K562 (cell line): ENCODE measurements around the gene TBX10. TPM values are rescaled to one million over a fixed set of nuclear protein-coding genes. Genes with fewer than 3 reads are reported as not detected.

Experiments
- DPF2 ChIP-seq: fragments of 450-650 bp; IDR thresholded peaks from 2 replicates; pipeline ENCODE4 v1.6.1; 2016
- ELF4 ChIP-seq: fragments of 450-650 bp; formaldehyde crosslinking; IDR thresholded peaks from 2 replicates; pipeline ENCODE4 v1.4.0; 2022; ENCODE audit warnings: missing genetic modification characterization
- GATA2 ChIP-seq: sonication (generic); formaldehyde crosslinking; IDR thresholded peaks from 2 replicates; pipeline ENCODE4 v1.4.0; 2020; ENCODE audit warnings: mild to moderate bottlenecking, missing genetic modification reagents
- GTF2F1 ChIP-seq: IDR thresholded peaks from 2 replicates; pipeline ENCODE4 v1.6.1; 2011; ENCODE audit warnings: low read depth, low read length, improper control_type of control experiment
- HDAC3 ChIP-seq: fragments of 450-650 bp; IDR thresholded peaks from 2 replicates; pipeline ENCODE4 v1.6.1; 2018; ENCODE audit warnings: borderline replicate concordance, mild to moderate bottlenecking, moderate library complexity; ENCODE audit not compliant: partially characterized antibody
- MCM7 ChIP-seq, 2 experiments: fragments of 450-650 bp; IDR thresholded peaks; 2 replicates each; pipeline ENCODE4 v1.6.1; 2016 to 2018
- MEF2A ChIP-seq: IDR thresholded peaks from 2 replicates; pipeline ENCODE4 v1.6.1; 2011; ENCODE audit warnings: low read depth, mild to moderate bottlenecking, low read length, moderate library complexity; ENCODE audit not compliant: control insufficient read depth
- POLR2H ChIP-seq: IDR thresholded peaks from 2 replicates; pipeline ENCODE4 v1.6.1; 2016; ENCODE audit warnings: missing genetic modification characterization, low read depth, mild to moderate bottlenecking, control low read depth, missing compliant biosample characterization, moderate library complexity
- PTRF ChIP-seq: fragments of 450-650 bp; IDR thresholded peaks from 2 replicates; pipeline ENCODE4 v1.6.1; 2016; ENCODE audit warnings: mild to moderate bottlenecking, missing genetic modification characterization, missing compliant biosample characterization
- RBM25 ChIP-seq: fragments of 200-400 bp; formaldehyde crosslinking; IDR thresholded peaks from 2 replicates; pipeline ENCODE4 v1.6.1; 2018; ENCODE audit warnings: low read length, low read depth, moderate library complexity; ENCODE audit not compliant: severe bottlenecking
- THRAP3 ChIP-seq: fragments of 450-650 bp; IDR thresholded peaks from 2 replicates; pipeline ENCODE4 v1.6.1; 2016; ENCODE audit warnings: mild to moderate bottlenecking, inconsistent platforms, borderline replicate concordance
- TOE1 ChIP-seq, 2 experiments: fragments of 450-650 bp in 1 of 2; sonication (generic) in 1 of 2; formaldehyde crosslinking in 1 of 2; IDR thresholded peaks; 2 replicates each; pipeline versions ENCODE4 v1.7.1 to v1.8.0; 2016 to 2022; ENCODE audit warnings: borderline replicate concordance in 2 of 2, mild to moderate bottlenecking in 2 of 2, antibody characterized with exemption in 1 of 2, inconsistent platforms in 1 of 2, low read depth in 1 of 2, missing genetic modification reagents in 1 of 2, moderate library complexity in 1 of 2
- ZNF384 ChIP-seq: IDR thresholded peaks from 2 replicates; pipeline ENCODE4 v1.6.1; 2012; ENCODE audit warnings: low read depth, low read length, improper control_type of control experiment
- ZNF408 ChIP-seq: fragments of 250-450 bp; sonication (Bioruptor Pico); IDR thresholded peaks from 2 replicates; pipeline ENCODE4 v1.4.0; 2020; ENCODE audit warnings: low read depth, mild to moderate bottlenecking, moderate library complexity
- ZNF583 ChIP-seq: fragments of 250-450 bp; sonication (Bioruptor Pico); IDR thresholded peaks from 2 replicates; pipeline ENCODE4 v1.4.0; 2020
- polyA plus RNA-seq, 8 experiments: library from polyadenylated mRNA; depleted of rRNA in 4 of 8; stranded (reverse) in 5 of 8; unstranded in 3 of 8; fragments of >200 nt; fragmentation: Nextera tagmentation in 2 of 8; fragmentation: Illumina TruSeq in 1 of 8; extraction: Ambion mirVana in 2 of 8; extraction: Trizol in 1 of 8; gene quantifications; 2 replicates each; pipeline versions ENCODE4 v1.2.1 to v1.2.3, GENCODE V29; 2011 to 2014; ENCODE audit warnings: inconsistent platforms in 1 of 8, missing spikeins in 1 of 8
- total RNA-seq, 7 experiments: library from RNA; depleted of rRNA in 6 of 7; stranded (reverse); fragments of >200 nt in 6 of 7; fragmentation: Illumina TruSeq in 2 of 7; extraction: Trizol in 2 of 7; gene quantifications; 2 replicates each; pipeline versions ENCODE4 v1.2.1 to v1.2.3, GENCODE V29; 2011 to 2021; ENCODE audit warnings: low replicate concordance in 1 of 7
- TF ChIP-seq, protein P1 (sequence below): fragments of 450-650 bp; IDR thresholded peaks from 2 replicates; pipeline ENCODE4 v1.6.1; 2018; ENCODE audit not compliant: partially characterized antibody
- TF ChIP-seq, protein P2 (sequence below): fragments of 250-450 bp; sonication (Bioruptor Pico); IDR thresholded peaks from 2 replicates; pipeline ENCODE4 v1.8.0; 2022; ENCODE audit warnings: inconsistent platforms
- TF ChIP-seq, protein P3 (sequence below): fragments of 150-350 bp; IDR thresholded peaks from 2 replicates; pipeline ENCODE4 v1.6.1; 2014; ENCODE audit warnings: low read depth, mild to moderate bottlenecking, low read length, borderline replicate concordance

The TBX10 gene
- total and polyA plus RNA-seq, 9 of the 15 experiments (the other 6 are each of a cell fraction or from before 2014, with no cell fraction given) = not detected

DNA sequence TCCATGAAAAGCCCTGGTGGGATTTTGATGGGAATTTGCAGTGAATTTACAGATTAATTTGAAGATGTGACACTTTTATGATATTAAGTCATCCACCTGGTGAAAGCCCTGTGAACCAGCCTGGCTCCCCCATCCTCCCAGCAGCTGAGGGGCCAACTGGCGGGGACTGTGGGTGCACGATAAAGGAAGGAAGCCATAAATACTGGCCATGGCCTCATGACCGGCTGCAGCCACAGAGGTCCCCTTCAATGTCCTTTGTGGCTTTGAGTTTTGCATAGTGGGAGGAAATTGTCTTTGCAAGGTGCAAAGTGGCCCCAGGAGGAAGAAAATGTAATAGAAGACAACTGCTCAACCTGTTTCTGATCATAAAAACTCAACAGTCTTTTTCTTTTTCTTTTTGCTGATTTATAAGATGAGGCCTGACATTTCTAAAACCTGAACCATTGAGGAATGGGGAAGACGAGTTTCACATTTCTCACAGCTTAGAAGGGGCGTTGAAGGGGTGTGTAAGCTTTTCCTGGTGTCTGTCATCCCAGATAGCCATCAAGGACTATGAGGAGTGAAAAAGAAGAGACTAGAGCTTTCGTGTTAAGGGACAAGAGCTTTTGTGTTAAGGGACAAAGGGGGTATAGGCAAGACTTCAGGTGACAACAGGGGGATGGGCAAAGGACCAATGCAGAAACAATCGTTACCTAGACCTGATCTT is 39.1 kb downstream of the TBX10 start (continued):
- TF ChIP-seq, protein P1, sequence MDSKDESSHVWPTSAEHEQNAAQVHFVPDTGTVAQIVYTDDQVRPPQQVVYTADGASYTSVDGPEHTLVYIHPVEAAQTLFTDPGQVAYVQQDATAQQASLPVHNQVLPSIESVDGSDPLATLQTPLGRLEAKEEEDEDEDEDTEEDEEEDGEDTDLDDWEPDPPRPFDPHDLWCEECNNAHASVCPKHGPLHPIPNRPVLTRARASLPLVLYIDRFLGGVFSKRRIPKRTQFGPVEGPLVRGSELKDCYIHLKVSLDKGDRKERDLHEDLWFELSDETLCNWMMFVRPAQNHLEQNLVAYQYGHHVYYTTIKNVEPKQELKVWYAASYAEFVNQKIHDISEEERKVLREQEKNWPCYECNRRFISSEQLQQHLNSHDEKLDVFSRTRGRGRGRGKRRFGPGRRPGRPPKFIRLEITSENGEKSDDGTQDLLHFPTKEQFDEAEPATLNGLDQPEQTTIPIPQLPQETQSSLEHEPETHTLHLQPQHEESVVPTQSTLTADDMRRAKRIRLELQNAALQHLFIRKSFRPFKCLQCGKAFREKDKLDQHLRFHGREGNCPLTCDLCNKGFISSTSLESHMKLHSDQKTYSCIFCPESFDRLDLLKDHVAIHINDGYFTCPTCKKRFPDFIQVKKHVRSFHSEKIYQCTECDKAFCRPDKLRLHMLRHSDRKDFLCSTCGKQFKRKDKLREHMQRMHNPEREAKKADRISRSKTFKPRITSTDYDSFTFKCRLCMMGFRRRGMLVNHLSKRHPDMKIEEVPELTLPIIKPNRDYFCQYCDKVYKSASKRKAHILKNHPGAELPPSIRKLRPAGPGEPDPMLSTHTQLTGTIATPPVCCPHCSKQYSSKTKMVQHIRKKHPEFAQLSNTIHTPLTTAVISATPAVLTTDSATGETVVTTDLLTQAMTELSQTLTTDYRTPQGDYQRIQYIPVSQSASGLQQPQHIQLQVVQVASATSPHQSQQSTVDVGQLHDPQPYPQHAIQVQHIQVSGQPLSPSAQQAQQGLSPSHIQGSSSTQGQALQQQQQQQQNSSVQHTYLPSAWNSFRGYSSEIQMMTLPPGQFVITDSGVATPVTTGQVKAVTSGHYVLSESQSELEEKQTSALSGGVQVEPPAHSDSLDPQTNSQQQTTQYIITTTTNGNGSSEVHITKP = no peak
- TF ChIP-seq PTRF (tag) (no peak), TOE1 (IDR thresholded peaks at IDR 0.05; ENCODE audit: borderline replicate concordance) (0 out of 2 replicates have a peak, but pooled peaks have one; percentile 16), TOE1 (CRISPR knock-in tag; IDR thresholded peaks at IDR 0.05; ENCODE audit: borderline replicate concordance, low read depth) (no peak), RBM25 (no peak), DPF2 (peak; percentile 68; the same call in 1 of the 2 replicates), ZNF384 (no peak), GATA2 (peak; percentile 54; the same call in 1 of the 2 replicates), MCM7 (IDR thresholded peaks at IDR 0.05) (no peak), HDAC3 (no peak), THRAP3 (no peak), ZNF408 (no peak), ZNF583 (peak; percentile 66; the same call in 1 of the 2 replicates), POLR2H (tag) (no peak), MEF2A (0 out of 2 replicates have a peak, but pooled peaks have one; percentile 37), ELF4 (CRISPR knock-in tag) (no peak), GTF2F1 (no peak)
- TF ChIP-seq, protein P2, sequence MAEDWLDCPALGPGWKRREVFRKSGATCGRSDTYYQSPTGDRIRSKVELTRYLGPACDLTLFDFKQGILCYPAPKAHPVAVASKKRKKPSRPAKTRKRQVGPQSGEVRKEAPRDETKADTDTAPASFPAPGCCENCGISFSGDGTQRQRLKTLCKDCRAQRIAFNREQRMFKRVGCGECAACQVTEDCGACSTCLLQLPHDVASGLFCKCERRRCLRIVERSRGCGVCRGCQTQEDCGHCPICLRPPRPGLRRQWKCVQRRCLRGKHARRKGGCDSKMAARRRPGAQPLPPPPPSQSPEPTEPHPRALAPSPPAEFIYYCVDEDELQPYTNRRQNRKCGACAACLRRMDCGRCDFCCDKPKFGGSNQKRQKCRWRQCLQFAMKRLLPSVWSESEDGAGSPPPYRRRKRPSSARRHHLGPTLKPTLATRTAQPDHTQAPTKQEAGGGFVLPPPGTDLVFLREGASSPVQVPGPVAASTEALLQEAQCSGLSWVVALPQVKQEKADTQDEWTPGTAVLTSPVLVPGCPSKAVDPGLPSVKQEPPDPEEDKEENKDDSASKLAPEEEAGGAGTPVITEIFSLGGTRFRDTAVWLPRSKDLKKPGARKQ (CRISPR knock-in tag) = no peak
- TF ChIP-seq, protein P3, sequence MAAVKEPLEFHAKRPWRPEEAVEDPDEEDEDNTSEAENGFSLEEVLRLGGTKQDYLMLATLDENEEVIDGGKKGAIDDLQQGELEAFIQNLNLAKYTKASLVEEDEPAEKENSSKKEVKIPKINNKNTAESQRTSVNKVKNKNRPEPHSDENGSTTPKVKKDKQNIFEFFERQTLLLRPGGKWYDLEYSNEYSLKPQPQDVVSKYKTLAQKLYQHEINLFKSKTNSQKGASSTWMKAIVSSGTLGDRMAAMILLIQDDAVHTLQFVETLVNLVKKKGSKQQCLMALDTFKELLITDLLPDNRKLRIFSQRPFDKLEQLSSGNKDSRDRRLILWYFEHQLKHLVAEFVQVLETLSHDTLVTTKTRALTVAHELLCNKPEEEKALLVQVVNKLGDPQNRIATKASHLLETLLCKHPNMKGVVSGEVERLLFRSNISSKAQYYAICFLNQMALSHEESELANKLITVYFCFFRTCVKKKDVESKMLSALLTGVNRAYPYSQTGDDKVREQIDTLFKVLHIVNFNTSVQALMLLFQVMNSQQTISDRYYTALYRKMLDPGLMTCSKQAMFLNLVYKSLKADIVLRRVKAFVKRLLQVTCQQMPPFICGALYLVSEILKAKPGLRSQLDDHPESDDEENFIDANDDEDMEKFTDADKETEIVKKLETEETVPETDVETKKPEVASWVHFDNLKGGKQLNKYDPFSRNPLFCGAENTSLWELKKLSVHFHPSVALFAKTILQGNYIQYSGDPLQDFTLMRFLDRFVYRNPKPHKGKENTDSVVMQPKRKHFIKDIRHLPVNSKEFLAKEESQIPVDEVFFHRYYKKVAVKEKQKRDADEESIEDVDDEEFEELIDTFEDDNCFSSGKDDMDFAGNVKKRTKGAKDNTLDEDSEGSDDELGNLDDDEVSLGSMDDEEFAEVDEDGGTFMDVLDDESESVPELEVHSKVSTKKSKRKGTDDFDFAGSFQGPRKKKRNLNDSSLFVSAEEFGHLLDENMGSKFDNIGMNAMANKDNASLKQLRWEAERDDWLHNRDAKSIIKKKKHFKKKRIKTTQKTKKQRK = no peak
